Activated naive CD8-positive, alpha-beta T cell (primary cell): ENCODE data around the gene GDPD2.

Experiments
- H3K27ac Mint-ChIP-seq: one replicate; pipeline ENCODE4 v1.8.0; 2021; ENCODE audit warnings: mixed read lengths
- H3K27me3 Mint-ChIP-seq: one replicate; pipeline ENCODE4 v1.8.0; 2021; ENCODE audit warnings: mixed read lengths
- H3K36me3 Mint-ChIP-seq: one replicate; pipeline ENCODE4 v1.8.0; 2021; ENCODE audit warnings: mixed read lengths
- H3K4me1 Mint-ChIP-seq: one replicate; pipeline ENCODE4 v1.8.0; 2021; ENCODE audit warnings: low read depth, mixed read lengths
- H3K4me3 Mint-ChIP-seq: one replicate; pipeline ENCODE4 v1.8.0; 2021; ENCODE audit warnings: mild to moderate bottlenecking, mixed read lengths
- H3K9me3 Mint-ChIP-seq: one replicate; pipeline ENCODE4 v1.8.0; 2021; ENCODE audit warnings: low read depth, mixed read lengths

Gene GDPD2

GRCh38 chrX:70449457-70449966, 26.4 kb downstream of the GDPD2 start:
- peaks cover 3% of the 10 kb centered on the region for H3K27me3 Mint-ChIP-seq

GRCh38 chrX:70452143-70452733, 29.1 kb downstream of the GDPD2 start:
- Mint-ChIP-seq H3K4me1 (peaks cover 31% of the 10 kb centered on the region), H3K36me3 (peaks cover 3% of the 10 kb centered on the region), H3K27me3 (no peaks in the 10 kb centered on the region), H3K27ac (no peak overlapping the region), H3K9me3 (no peaks in the 10 kb centered on the region), H3K4me3 (peak overlapping the region; percentile 90)

More at GRCh38 chrX:70449457-70449966, 26.4 kb downstream of the GDPD2 start:
- no peak overlapping the region for H3K27ac Mint-ChIP-seq
- no peaks in the 10 kb centered on the region for H3K9me3 Mint-ChIP-seq
- peaks cover 15% of the 10 kb centered on the region for H3K4me1 Mint-ChIP-seq
- H3K4me3 Mint-ChIP-seq = no peak overlapping the region
- no peaks in the 10 kb centered on the region for H3K36me3 Mint-ChIP-seq

GRCh38 chrX:70453024-70453618, 30.0 kb downstream of the GDPD2 start:
- H3K4me3 Mint-ChIP-seq = peak overlapping the region; percentile 79
- H3K36me3 Mint-ChIP-seq = peaks cover 3% of the 10 kb centered on the region
- peaks cover 31% of the 10 kb centered on the region for H3K4me1 Mint-ChIP-seq
- no peaks in the 10 kb centered on the region for H3K9me3 Mint-ChIP-seq
- no peaks in the 10 kb centered on the region for H3K27me3 Mint-ChIP-seq
- H3K27ac Mint-ChIP-seq = peak overlapping the region; percentile 46

GRCh38 chrX:70454441-70455365, 31.6 kb downstream of the GDPD2 start:
- H3K9me3 Mint-ChIP-seq = no peaks in the 10 kb centered on the region
- H3K4me1 Mint-ChIP-seq = peaks cover 31% of the 10 kb centered on the region
- H3K27ac Mint-ChIP-seq = peak overlapping the region; percentile 89
- peaks cover 3% of the 10 kb centered on the region for H3K36me3 Mint-ChIP-seq
- H3K27me3 Mint-ChIP-seq = no peaks in the 10 kb centered on the region
- H3K4me3 Mint-ChIP-seq = peak overlapping the region; percentile 81

GRCh38 chrX:70455366-70456202, 32.5 kb downstream of the GDPD2 start:
- Mint-ChIP-seq H3K27me3 (no peaks in the 10 kb centered on the region), H3K27ac (peak overlapping the region; percentile 89), H3K4me3 (peak overlapping the region; percentile 81), H3K4me1 (peaks cover 31% of the 10 kb centered on the region), H3K36me3 (peaks cover 3% of the 10 kb centered on the region), H3K9me3 (no peaks in the 10 kb centered on the region)

- Mint-ChIP-seq H3K36me3 (peaks cover 3% of the 10 kb centered on the region), H3K4me3 (peak overlapping the region; percentile 81), H3K9me3 (no peaks in the 10 kb centered on the region), H3K27me3 (no peaks in the 10 kb centered on the region), H3K27ac (peak overlapping the region; percentile 89), H3K4me1 (peaks cover 31% of the 10 kb centered on the region)
Observed at GRCh38 chrX:70456256-70456655, 33.1 kb downstream of the GDPD2 start.

GRCh38 chrX:70461026-70461425, 37.9 kb downstream of the GDPD2 start:
- H3K9me3 Mint-ChIP-seq = no peaks in the 10 kb centered on the region
- no peaks in the 10 kb centered on the region for H3K27me3 Mint-ChIP-seq
- peaks cover 3% of the 10 kb centered on the region for H3K36me3 Mint-ChIP-seq
- peaks cover 11% of the 10 kb centered on the region for H3K4me1 Mint-ChIP-seq
- no peak overlapping the region for H3K27ac Mint-ChIP-seq
- H3K4me3 Mint-ChIP-seq = no peak overlapping the region

GRCh38 chrX:70464051-70464450, 40.9 kb downstream of the GDPD2 start:
- Mint-ChIP-seq H3K9me3 (no peaks in the 10 kb centered on the region), H3K4me3 (no peak overlapping the region), H3K36me3 (no peaks in the 10 kb centered on the region), H3K4me1 (no peaks in the 10 kb centered on the region), H3K27ac (no peak overlapping the region), H3K27me3 (no peaks in the 10 kb centered on the region)

GRCh38 chrX:70466968-70467367, 43.9 kb downstream of the GDPD2 start:
- Mint-ChIP-seq H3K4me3 (no peak overlapping the region), H3K4me1 (peaks cover 7% of the 10 kb centered on the region), H3K36me3 (peaks cover 4% of the 10 kb centered on the region), H3K27ac (no peak overlapping the region), H3K9me3 (no peaks in the 10 kb centered on the region), H3K27me3 (no peaks in the 10 kb centered on the region)

- no peak overlapping the region for H3K27ac Mint-ChIP-seq
- peaks cover 7% of the 10 kb centered on the region for H3K4me1 Mint-ChIP-seq
- H3K27me3 Mint-ChIP-seq = no peaks in the 10 kb centered on the region
- H3K36me3 Mint-ChIP-seq = peaks cover 5% of the 10 kb centered on the region
- H3K9me3 Mint-ChIP-seq = no peaks in the 10 kb centered on the region
- no peak overlapping the region for H3K4me3 Mint-ChIP-seq
Observed at GRCh38 chrX:70468709-70469108, 45.6 kb downstream of the GDPD2 start.

GRCh38 chrX:70470850-70471289, 47.8 kb downstream of the GDPD2 start:
- Mint-ChIP-seq H3K4me1 (peaks cover 7% of the 10 kb centered on the region), H3K27ac (no peak overlapping the region), H3K27me3 (no peaks in the 10 kb centered on the region), H3K36me3 (peaks cover 5% of the 10 kb centered on the region), H3K4me3 (no peak overlapping the region), H3K9me3 (no peaks in the 10 kb centered on the region)

- no peak overlapping the region for H3K27ac Mint-ChIP-seq
Observed at GRCh38 chrX:70476166-70476933, 53.2 kb downstream of the GDPD2 start.

GRCh38 chrX:70476934-70477733, 54.0 kb downstream of the GDPD2 start:
- Mint-ChIP-seq H3K27me3 (no peaks in the 10 kb centered on the region), H3K36me3 (peaks cover 6% of the 10 kb centered on the region), H3K4me3 (no peak overlapping the region), H3K4me1 (no peaks in the 10 kb centered on the region), H3K9me3 (no peaks in the 10 kb centered on the region), H3K27ac (no peak overlapping the region)

More at GRCh38 chrX:70476166-70476933, 53.2 kb downstream of the GDPD2 start:
- Mint-ChIP-seq H3K4me3 (no peak overlapping the region), H3K36me3 (peaks cover 5% of the 10 kb centered on the region), H3K27me3 (no peaks in the 10 kb centered on the region), H3K9me3 (no peaks in the 10 kb centered on the region), H3K4me1 (no peaks in the 10 kb centered on the region)
